Neural crest cell (in vitro differentiated cells): Measurements from ENCODE around the gene SSH2. TPM values are rescaled to one million over a fixed set of nuclear protein-coding genes. Genes with fewer than 3 reads are reported as not detected.
A peak's percentile ranks its signal among the peaks of the same experiment; 100 is the strongest.

Experiments used
- DNase-seq: peaks from one replicate; pipeline ENCODE4 v3.0.0; 2021; ENCODE audit warnings: low read depth, mixed read lengths, low spot score
- H3K27ac Mint-ChIP-seq: one replicate; pipeline ENCODE4 v1.8.0; 2021; ENCODE audit warnings: mild to moderate bottlenecking, mixed read lengths; ENCODE audit not compliant: unreplicated experiment
- H3K27me3 Mint-ChIP-seq: 2 replicates; pipeline ENCODE4 v1.8.0; 2021; ENCODE audit warnings: low read depth, mild to moderate bottlenecking, mixed read lengths
- H3K36me3 Mint-ChIP-seq: 2 replicates; pipeline ENCODE4 v1.8.0; 2021; ENCODE audit warnings: low read depth, mild to moderate bottlenecking, mixed read lengths
- H3K4me1 Mint-ChIP-seq: 2 replicates; pipeline ENCODE4 v1.8.0; 2021; ENCODE audit warnings: mixed read lengths
- H3K4me3 Mint-ChIP-seq: one replicate; pipeline ENCODE4 v1.8.0; 2021; ENCODE audit warnings: mild to moderate bottlenecking, mixed read lengths
- H3K9me3 Mint-ChIP-seq: 2 replicates; pipeline ENCODE4 v1.8.0; 2021; ENCODE audit warnings: mixed read lengths
- CTCF ChIP-seq: fragments of 200-600 bp; sonication (generic); conservative IDR thresholded peaks from 2 replicates; pipeline ENCODE4 v1.5.0; 2021; ENCODE audit warnings: antibody characterized with exemption, mild to moderate bottlenecking
- total RNA-seq: library from RNA; stranded (reverse); gene quantifications from 2 replicates; pipeline ENCODE4 v1.2.1, GENCODE V29; 2021

SSH2 gene
- total RNA-seq, 1 donor from 2014 or later = 29.2 TPM

- H3K27ac Mint-ChIP-seq = no peak overlapping the region
- no peak for DNase-seq
- no peaks in the 10 kb centered on the region for H3K36me3 Mint-ChIP-seq
- peaks cover 9% of the 10 kb centered on the region for H3K4me1 Mint-ChIP-seq
- no peaks in the 10 kb centered on the region for H3K9me3 Mint-ChIP-seq
- peaks cover 42% of the 10 kb centered on the region for H3K27me3 Mint-ChIP-seq
- peak overlapping the region; percentile 38 for H3K4me3 Mint-ChIP-seq
- no peak for TF ChIP-seq CTCF
Measured at GRCh38 chr17:29624586-29624985, 305.4 kb downstream of the SSH2 start.

- peaks cover 55% of the 10 kb centered on the region for H3K27me3 Mint-ChIP-seq
- no peaks in the 10 kb centered on the region for H3K9me3 Mint-ChIP-seq
- peak overlapping the region; percentile 87 for H3K4me3 Mint-ChIP-seq
- no peak for TF ChIP-seq CTCF
- no peaks in the 10 kb centered on the region for H3K36me3 Mint-ChIP-seq
- peaks cover 9% of the 10 kb centered on the region for H3K4me1 Mint-ChIP-seq
- no peak for DNase-seq
- no peak overlapping the region for H3K27ac Mint-ChIP-seq
Measured at GRCh38 chr17:29623283-29623647, 306.8 kb downstream of the SSH2 start.

GRCh38 chr17:29622337-29623282 is 307.4 kb downstream of the SSH2 start, which contains the start of gene CORO6:
Gene CORO6 (minus strand): TSS chr17:29622912. CDS start chr17:29621421, 1,491 bp downstream.
- DNase-seq = peak; percentile 75
- H3K4me1 Mint-ChIP-seq = peaks cover 9% of the 10 kb centered on the region
- H3K27me3 Mint-ChIP-seq = peaks cover 59% of the 10 kb centered on the region

GRCh38 chr17:29621751-29622194 is 308.3 kb downstream of the SSH2 start:
- DNase-seq = no peak
- Mint-ChIP-seq H3K4me3 (peak overlapping the region; percentile 87), H3K9me3 (no peaks in the 10 kb centered on the region), H3K27me3 (peaks cover 67% of the 10 kb centered on the region), H3K27ac (no peak overlapping the region), H3K36me3 (no peaks in the 10 kb centered on the region), H3K4me1 (peaks cover 14% of the 10 kb centered on the region)
- TF ChIP-seq CTCF = no peak

More at GRCh38 chr17:29622337-29623282, 307.4 kb downstream of the SSH2 start, which contains the start of gene CORO6:
- no peaks in the 10 kb centered on the region for H3K9me3 Mint-ChIP-seq
- H3K4me3 Mint-ChIP-seq = peak within 1 kb of the TSS; percentile 87
- TF ChIP-seq CTCF = no peak
- H3K27ac Mint-ChIP-seq = no peak within 1 kb of the TSS
- H3K36me3 Mint-ChIP-seq = no peaks in the 10 kb centered on the region

GRCh38 chr17:29620779-29621500 is 309.1 kb downstream of the SSH2 start:
- Mint-ChIP-seq H3K9me3 (no peaks in the 10 kb centered on the region), H3K4me3 (peak overlapping the region; percentile 87), H3K27ac (no peak overlapping the region), H3K27me3 (peaks cover 76% of the 10 kb centered on the region), H3K36me3 (no peaks in the 10 kb centered on the region), H3K4me1 (peaks cover 14% of the 10 kb centered on the region)
- no peak for DNase-seq
- TF ChIP-seq CTCF = no peak
